Right renal cortex interstitium (tissue), 3 donors: ENCODE measurements around the gene DOCK7. TPM values are rescaled to one million over a fixed set of nuclear protein-coding genes. Genes with fewer than 3 reads are reported as not detected.

ENCODE experiments used
- DNase-seq, 3 donors: peaks; one replicate each; pipeline ENCODE4 v3.0.0-alpha.2; 2013; ENCODE audit warnings: low read depth in 3 of 3, low spot score in 2 of 3
- polyA plus RNA-seq, 3 donors: library from polyadenylated mRNA; unstranded; fragments of 120-200 nt; gene quantifications; one replicate each; pipeline ENCODE4 v1.2.1, GENCODE V29; 2013; ENCODE audit not compliant: insufficient read length in 3 of 3

Gene DOCK7
- polyA plus RNA-seq, 3 donors = 49.8 to 67.5 (median 56.0) TPM

DNA sequence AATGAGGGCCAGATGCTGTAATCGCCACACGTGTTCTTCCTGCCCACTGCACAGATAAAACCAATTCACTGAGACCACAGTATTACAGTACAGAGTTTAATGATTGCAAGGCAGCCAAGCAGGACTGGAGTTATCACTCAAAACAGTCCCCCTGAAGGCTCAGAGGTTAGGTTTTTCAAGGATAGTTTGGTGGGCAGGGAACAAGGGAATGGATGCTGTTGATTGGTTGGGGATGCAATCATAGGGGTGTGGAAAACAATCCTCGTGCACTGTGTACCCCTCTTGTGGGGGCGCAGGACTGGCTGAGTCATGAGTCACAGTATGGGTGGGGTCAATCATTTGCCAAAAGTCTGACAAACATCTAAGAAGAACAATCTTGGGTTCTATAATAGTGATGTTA, 263.8 kb downstream of the DOCK7 start:
- DNase-seq = no peak

DNA sequence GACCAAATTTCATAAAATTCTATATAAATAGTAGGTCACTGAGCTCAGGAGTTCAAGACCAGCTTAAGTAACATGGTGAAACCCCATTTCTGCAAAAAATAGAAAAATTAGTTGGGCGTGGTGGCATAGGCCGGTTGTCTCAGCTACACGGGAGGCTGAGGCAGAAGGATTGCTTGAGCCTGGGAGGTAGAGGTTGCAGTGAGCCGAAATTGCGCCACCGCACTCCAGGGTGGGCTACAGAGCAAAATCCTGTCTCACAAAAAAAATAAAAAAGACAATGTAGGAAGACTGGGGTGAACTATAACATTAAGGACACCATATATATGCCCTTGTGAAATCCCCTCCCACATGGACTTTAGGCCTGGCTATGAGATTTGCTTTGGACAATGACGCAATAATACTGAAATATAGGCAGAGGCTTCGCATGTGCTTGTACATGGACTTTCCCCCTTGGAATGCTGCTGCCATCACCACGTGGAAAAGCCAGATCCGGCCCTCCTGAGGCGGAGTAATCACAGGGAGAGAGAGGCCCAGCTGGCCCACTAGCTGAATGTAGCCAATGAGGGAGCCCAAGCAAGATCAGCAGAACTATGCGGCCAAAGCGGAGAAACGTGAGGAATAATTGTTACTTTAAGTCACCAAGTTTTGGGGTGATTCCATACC, 264.5 kb downstream of the DOCK7 start:
- DNase-seq = no peak

DNA sequence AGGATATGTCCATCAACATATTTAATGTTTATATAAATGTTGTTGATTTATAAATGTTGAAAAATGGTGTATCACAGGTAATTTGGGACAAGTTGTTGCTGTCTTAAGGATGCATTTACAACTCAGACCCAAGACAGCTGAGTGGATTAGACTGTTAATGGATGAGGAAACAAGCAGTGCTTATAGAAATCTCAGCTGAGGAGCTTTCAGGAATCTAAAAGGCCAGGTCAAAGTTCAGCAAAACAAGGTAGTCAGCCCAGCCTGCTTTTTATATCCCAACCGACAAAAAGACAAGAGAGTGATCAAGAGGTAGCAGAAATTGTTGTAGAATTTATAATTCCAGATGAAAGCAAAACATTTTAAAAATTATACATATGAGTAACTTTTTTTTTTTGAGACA, 268.0 kb downstream of the DOCK7 start:
- DNase-seq = no peak

- no peak for DNase-seq
Observed at GRCh38 chr1:62417351-62417999, 270.7 kb downstream of the DOCK7 start.

DNA sequence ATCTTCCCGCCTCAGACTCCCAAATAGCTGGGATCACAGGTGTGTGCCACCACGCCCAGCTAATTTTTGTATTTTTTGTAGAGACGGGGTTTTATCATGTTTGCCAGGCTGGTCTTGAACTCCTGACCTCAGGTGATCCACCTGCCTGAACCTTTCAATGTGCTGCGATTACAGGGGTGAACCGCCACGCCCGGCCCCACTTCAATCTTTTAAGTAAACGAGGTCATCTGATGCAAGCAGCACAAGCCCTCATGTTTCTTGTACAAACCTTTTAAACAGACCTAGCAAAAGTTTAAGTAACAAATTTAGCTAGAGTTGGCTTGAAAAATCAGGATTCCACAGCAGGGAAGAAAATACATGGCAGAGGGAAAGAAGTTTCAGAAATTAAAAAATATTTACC, 272.5 kb downstream of the DOCK7 start:
- DNase-seq = no peak

DNA sequence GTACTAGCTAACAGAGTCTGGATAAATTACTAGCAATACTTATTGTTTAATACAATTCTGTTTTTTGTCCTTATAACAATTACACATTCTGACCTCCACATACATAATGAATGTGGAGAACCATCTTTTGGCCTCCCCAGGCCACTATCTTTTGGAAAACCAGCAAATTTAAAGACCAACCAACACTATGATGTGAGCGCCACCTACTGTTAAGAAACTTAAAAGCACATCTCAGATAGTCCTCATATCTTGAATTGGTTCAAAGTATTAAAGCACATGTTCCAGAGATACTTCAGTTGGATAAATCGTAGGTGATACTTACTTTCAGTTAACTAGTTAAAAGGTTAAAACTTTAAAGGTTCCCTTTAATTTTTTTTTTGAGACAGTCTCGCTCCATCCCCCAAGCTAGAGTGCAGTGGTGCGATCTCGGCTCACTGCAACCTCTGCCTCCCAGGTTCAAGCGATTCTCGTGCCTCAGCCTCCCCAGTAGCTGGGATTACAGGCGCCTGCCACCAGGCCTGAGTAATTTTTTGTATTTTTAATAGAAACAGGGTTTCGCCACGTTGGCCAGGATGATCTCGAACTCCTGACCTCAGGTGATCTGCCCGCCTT, 280.7 kb downstream of the DOCK7 start:
- DNase-seq = peak in 1 of 3 donors; percentile 57

DNA sequence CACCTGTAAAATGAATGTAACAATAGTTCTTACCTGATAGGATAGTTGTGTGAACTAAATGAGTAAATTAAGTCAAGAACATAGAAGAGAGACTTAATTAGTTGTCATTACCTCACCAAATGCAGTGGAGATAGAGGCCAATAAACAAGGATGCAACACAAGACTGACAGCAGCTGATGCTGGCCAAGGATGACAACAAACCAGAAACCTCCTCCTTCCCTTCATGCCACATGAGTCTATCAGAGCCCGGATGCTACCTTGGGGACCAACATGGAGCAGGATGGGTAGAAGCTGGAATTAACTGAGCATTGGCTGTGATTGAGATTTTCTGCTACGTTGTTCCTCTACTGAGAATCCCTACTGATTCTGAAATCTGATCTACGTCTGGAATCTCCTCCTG, 281.6 kb downstream of the DOCK7 start:
- no peak for DNase-seq

DNA sequence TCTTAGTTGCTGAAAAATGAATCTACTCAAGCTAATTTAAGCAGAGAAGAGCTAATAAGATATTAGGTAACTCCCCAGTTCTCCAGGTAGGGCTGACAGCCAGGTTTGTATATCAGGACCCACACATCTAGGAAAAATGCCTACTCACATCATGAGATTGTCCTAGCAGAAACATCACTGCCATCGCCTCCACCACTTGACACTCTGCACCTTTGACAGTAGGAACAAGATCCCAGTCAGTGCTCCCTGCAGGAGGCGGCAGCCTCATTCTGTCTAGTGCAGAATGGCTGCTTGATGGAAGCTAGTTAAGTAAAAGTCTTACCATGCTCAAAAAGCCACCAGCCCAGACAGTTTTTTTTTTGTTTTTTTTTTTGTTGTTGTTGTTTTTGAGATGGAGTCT, 282.9 kb downstream of the DOCK7 start:
- DNase-seq = no peak

Other genes starting within 250 kb of the DOCK7 start
- 10 to 100 TPM in 2 of 3 donors, 1 to 10 TPM in 1; 7.4 to 14.3 (median 13.4) TPM for gene ANGPTL3, start 90.9 kb downstream of the DOCK7 start, polyA plus RNA-seq
- gene ATG4C, start 95.7 kb upstream of the DOCK7 start, polyA plus RNA-seq = 10 to 100 TPM; 19.7 to 20.5 (median 20.3) TPM